KG1 (cell line): Measurements from ENCODE around the gene CSPG4.

Experiments used
- DNase-seq: peaks from one replicate; lab custom pipeline; 2025; lab: John Stamatoyannopoulos, UW

The CSPG4 gene

DNA sequence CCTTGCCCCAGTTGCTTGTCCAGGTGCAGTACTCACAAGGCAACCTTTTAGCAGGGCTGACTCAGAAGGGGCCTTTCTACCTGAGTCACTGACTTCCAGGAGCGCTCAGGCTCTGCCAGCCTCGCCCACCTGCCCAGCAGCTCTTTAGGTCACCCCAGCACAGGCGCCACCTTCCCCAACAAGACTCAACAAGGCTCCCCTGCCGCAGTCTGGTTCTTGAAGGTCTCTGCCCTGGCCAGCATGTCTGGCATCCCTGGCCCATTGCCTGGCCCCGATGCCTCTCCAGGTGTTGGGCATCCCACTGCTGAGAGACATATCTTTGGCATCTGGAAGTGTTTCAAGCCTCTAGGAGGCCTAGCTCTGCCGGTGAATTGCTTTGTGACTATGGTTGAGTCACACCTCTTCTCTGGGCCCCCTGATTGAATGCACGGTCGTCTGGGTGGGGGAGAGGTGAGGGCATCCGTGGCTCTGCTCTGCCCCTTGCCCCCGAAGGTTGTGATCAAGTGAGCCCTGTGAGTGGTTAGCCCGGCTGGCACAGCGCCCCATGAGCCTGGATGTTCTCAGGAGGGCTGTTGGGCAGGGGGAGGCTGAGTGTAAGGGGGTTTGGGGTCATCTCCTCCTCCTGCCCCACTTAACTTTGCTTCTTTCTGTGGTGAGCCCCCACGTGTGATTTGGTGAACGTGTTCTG, 43.3 kb downstream of the CSPG4 start:
- no peak for DNase-seq

DNA sequence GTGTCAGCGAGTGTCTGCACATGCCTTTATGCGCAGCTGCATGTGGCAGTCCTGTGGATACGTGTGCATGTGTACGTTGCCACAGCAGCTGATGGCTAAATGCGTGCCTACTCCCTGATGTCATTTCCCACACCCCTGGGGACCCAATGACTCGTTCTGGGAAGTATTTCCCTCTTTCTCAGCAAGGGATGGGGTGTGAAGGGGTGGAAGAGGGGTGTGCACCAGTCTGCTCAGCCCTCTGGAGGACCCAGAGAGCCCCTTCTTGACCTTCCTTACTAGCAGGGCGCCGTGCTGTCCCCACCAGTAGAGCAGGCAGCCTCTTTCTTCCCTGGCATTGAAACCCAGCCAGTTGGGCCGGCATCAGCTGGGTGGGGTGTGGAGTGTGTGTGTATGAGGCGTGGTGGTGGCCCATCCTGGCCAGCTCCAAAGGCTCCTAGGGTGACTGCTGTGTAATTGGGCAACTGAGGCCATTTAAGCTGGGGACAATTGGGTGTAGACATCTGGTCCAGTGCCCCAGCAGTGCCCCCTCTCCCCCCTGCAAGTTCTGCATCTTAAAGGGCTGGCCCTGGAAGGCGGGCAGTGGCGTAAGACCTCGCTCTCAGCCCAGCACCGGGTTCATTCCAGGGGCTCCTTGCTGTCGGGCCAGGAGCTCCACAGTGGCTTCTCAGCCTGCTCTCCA, 45.7 kb downstream of the CSPG4 start:
- DNase-seq: no peak

DNA sequence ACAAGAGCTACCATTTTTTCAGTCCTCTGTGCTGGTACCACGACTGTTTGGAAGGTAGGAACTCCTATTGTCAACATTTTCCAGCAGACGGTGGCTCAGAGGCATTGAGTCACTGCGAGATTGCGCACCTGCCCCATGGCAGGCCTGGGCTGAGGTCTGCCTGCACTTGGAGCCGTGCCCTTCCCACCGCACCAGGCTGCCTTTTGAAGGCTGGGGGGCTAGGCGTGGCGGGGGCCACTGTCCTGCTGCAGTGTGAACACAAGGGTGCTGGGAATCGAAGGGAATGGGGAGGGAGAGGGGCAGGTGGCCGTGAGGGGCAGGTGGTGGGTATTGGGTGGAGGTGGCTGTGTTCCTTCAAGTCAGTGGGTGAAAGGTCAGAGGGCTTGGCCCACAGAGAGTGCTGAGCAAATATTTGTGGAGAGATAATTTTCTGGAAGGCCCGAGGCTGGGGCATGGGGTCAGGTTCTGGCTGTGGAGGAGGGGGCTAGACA, 48.7 kb downstream of the CSPG4 start:
- DNase-seq: no peak

DNA sequence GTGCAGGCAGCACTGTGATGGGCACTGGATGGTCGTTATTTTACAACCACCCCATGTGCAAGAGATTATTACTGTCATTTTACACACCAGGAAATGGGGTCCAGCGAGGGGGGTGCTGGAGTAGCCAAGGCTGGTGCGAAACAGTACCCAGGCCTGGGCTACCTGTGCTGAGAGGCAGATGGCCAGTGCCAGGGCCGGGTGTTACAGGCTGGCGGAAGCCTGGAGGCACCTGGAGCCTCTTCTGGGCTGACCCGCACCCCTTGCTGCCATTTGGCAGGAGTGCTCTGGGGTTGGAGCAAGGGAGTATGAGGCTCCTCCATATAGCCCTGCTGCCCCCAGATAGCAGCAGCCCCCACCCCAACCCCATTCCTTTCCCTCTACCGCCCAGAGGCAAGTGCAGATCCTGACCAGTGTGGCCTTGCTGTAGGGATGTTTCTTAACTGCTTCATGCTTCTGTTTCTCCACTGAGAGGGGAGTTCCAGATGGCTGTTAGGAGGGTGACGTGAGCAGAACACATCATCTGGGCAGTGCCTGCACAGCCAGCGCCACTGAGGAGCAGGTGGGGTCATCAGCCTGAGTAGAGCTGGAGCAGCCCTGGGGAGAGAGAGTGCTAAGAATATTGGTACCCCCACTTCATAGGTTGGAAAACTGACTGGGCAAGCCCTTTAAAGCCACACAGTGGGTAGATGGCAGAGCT, 49.7 kb downstream of the CSPG4 start:
- DNase-seq: no peak

DNA sequence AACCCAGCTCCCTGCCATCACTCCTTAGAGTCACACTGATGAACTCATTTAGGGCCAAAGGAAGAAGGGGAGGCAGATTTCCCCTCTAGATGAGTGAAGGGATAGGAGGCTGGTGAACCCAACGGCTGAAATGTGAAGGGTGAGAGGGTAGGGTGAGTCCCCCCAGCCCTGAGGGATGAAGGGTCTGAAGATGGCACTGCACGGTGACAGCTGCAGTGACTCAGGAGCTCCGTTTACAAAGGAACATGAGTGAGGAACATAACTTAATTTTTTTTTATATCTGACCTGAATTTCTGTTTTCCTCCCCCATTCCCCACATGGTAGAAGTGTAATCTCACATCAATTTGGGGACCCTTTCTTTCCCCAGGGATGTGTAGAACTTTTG, 50.9 kb downstream of the CSPG4 start:
- DNase-seq: no peak

DNA sequence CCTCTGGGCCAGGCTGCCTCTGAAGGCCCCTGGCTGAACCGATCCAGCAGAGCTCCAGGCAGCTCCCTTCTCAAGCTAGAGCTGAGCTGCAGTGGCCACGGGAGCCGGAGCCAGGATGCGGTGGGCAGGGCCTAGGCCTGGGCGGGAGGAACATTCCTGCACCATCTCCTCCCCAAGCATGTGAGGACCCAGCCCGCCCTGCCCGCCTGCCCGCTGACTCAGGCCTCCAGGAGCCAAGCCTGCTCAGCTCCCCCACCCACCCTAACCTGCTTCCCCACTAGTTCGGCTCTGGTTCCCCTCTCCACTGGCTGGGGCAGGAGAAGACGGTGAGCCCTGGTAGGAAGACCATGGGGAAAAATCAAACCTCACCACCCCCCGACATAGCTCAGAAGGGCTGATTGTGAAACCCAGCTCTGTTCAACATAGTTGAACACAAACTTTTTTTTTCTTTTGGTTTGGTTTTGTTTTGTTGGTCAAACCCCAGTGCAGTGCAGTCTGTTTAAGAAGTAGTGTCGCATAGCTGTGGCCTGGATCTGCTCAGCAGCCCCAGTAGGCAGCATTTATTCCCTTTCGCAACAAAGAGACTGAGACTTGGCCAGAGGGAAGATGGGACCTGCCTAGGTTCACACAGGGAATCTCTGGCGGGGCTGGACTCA, 51.4 kb downstream of the CSPG4 start:
- no peak for DNase-seq

DNA sequence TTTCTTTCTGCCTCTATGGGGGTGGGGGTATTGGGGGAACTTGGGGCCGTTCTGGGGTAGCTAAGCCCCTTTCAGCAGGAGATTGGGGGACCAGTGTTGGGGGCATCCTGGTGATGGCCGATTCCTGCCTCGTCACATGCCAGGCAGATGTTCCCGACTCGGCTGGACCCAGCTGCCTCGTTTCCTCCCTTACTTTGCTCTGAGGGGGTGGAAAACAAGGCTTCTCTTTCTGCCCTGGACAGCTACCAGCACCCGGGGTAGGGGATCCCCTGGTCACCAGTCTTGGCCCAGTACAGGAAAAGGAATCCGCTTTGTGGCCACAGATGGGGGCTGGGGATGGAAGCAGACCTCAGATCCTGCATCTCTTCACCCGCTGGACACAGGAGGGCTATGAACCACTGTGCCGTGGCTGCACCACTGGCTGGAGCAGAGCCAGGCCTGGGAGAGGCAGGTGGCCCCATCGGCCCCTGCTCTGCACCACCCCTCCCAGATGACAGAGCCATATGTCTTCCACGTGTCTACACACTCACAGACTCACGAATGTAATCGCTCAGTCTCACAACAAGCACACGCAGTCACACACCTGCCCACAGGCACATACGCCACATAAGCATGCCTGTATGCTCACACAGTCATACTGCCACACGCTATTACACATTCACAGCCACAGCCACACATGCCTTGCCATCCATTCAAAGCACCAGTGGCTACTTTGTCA, 52.6 kb downstream of the CSPG4 start:
- DNase-seq: no peak

DNA sequence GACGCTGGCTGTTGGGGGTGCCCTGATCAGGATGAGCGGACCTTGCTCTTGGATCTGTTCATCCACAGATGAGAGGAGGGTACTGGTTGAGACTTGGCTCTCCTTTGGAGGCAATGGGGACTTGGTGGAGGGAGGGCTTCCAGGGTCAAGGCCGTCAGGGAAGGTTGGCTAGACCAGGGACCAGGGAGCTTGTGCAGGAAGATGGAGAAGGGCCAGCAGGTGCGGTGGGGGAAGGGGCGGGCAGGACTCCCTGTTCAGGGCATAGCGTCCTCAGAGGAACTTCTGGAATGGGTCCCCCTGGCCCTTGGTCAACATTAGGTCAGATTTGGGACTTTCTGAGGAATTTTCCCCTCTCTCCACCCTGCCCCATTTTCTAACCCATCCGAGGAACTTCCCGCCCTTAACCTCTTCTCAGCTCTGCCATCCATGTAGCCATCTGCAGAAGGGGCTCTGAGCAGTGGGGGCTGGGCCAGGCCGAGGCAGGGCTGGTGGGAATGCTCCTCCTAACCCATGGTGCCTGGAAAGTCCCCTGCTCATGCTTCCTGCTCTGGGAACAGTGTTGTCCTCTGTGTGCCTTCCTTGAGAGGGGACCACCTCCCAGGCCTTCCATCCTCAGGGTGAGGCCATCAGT, 53.4 kb downstream of the CSPG4 start:
- DNase-seq: no peak

DNA sequence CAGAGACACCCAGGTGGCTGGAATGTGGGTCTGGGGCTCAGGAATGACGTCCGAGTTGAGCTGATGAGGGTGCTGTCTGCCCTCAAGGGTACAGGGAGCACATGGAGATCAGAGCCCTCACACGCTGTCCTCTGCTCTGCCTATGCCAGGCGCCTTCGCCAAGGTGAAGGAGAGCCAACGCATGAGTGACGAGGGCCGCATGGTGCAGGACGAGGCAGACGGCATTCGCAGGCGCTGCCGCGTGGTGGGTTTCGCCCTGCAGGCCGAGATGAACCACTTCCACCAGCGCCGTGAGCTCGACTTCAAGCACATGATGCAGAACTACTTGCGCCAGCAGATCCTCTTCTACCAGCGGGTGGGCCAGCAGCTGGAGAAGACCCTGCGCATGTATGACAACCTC, 55.8 kb downstream of the CSPG4 start:
- no peak for DNase-seq

DNA sequence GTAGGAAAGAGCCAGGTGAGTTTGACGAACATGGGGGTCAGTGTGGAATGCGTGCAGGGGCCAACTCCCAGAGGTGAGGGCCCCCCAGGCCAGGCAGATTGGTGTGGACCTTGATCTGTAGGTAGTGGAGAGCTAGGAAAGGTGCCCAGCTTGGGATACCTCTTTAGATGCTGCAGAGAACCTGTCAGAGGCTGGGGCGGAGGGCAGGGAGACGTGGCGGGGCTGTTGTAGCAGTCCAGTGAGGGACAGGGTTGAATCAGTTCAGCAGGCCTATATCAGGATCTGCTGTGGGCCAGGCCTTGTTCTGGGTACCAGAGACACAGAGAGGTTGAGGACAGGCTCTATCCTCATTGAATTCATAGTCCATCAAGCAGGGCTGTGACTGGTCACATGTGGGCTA, 56.3 kb downstream of the CSPG4 start:
- no peak for DNase-seq

DNA sequence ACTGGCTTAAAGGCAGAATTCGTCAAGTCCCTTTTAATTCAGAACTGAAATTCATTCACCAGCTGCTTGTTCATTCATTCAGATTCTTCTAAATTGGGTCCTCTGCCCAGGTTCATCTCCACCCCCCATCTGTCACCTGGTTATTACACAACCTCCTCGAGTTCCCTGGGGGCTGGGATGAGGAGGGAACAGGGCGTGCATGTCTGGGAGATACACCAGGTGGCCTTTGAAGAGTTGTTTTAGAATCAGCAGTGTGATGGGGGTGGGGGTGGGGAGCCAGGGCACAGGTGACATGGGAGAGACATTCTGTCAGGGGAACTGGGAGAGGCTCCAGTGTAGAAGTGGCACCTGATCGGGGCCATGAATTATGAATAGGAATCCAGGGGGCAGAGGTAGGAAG, 56.7 kb downstream of the CSPG4 start:
- DNase-seq: no peak

DNA sequence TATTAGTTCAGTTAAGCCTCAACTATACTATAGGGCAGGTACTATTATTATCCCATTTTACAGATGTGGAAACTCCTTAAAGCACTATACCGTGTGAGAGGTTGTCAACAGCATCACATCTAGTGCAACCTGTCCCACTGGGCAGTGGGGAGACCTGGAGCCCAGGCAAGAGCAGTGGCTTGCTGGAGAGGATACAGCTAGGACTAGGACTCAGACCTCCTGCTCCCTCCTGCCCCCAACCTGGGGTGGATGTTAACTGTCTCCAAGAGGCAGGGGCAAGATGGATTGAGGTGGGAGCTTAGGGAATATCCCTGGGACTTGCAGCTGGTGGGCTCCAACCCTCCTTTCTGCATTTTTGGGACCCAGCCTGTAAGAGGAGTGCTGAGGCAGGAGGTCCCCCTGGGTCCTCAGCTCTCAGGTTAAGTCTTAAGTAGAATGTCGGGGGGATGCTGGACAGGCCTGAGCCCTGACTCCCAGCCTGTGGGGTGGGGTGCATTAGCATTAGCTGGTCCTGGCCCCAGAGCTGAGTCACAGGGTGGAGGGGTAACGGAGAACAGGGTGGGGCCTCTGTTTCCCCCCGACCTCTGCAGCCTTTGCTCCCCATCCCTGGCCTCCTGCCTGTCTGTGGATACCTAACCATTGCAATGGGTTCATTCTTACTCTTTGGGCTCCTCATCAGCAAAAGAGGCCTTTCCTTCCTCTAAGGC, 58.3 kb downstream of the CSPG4 start:
- no peak for DNase-seq

DNA sequence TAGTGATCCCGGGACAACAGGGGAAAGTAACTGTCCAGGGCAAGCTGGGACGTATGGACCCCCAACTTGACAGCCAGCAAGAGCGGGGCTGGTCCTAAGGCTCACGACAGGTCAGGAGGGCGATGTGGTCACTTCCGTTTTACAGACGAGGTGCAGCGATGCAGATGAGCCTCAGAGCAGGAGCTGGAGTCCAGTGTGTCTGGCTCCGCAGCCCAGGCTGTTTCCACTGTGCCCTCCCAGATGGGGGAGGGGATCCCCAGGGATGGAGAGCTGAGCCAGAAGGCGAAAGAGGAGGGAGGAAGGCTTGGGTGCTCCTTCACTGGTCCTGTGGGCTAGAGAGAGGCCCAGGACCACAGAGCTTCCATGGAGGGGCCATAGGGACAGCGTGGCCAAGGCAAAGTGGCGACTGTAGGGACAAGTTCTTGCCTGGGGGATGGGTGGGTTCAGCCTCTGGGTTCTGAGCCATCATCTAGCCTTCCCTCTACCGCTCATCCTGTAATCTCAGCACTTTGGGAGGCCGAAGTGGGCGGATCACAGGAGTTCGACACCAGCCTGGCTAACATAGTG, 59.2 kb downstream of the CSPG4 start:
- DNase-seq: no peak

DNA sequence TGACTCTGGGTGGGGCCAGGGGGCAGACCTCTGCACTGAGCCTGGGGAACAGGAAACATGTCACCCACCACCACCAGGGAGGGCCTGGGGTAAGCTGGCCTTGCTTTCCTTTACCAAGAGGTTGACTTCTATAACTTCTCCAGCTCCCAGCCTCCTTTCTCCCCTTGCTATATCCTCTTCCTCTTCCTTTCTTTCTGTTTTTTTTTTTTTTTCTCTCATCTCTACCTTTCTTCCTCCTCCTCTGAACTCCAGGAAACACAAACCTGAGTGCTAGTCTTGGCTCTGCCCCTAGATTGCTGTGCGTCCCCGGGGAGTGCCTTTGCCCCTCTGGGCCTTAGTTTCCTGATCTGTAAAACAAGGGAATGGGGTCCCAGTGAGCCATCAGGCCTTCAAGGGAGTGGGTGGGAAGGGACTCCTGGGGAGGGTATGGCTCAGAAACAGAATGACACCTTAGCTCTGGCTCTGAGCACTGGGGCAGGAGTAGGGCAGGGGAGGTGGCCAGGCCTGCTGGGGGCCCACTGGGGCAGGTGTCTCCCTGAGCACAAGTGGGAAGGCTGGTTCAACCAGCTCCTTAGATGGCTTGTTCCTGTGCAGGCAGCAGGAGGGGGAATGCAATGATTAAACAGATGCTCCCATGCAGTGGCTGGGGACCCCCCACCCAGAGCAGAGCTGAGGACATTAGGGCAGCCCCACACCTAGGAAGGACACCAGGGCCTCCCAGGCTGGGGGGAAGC, 60.7 kb downstream of the CSPG4 start:
- DNase-seq: no peak

DNA sequence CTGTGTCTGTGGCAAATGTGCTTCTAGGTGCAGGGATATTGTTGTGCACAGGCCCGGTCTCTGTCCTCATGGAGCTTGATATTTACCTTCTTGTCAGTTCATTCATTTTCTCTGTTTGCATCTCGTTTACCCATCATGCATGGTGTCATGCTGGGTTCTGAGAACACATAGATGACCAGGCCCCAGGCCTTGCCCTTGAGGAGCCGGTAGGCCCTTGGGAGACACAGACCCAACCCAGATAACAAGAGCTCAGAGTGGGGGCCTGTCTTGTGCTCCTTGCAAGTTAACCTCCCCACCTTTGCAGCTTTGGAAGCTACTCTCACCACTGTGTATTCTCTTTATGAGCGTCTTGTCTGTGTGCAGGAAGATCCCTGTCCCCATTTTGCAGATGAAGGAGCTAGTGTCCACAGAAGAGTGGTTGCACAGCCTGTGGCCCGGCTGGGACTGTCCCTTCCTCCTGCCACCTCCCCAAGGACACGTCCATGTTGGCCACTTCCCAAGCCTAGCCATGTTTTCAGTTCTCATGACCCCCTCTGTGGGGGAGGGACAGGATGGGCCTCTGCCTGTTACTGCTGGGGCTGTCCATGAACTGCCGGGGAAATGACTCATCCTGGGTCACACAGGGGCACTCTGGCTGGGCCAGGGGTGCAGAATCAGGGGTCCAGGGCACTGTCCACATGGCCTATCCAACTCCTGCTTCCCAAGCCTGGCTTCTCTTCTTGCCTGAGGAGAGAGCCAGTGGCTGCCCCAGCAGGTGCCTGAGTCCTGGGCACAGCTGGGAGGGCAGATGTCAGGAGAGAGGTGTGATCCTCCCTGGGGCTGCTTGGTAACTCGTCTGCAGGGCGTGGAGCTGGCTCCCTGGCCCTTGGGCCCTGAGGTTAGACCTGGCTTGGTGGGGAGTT, 61.5 kb downstream of the CSPG4 start:
- no peak for DNase-seq

DNA sequence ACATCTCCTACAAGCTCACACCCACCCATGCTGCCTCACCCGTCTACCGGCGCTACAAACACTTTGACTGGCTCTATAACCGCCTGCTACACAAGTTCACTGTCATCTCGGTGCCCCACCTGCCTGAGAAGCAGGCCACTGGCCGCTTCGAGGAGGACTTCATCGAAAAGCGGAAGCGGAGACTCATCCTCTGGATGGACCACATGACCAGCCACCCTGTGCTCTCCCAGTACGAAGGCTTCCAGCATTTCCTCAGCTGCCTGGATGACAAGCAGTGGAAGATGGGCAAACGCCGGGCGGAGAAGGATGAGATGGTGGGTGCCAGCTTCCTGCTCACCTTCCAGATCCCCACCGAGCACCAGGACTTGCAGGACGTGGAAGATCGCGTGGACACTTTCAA, 62.8 kb downstream of the CSPG4 start:
- no peak for DNase-seq

DNA sequence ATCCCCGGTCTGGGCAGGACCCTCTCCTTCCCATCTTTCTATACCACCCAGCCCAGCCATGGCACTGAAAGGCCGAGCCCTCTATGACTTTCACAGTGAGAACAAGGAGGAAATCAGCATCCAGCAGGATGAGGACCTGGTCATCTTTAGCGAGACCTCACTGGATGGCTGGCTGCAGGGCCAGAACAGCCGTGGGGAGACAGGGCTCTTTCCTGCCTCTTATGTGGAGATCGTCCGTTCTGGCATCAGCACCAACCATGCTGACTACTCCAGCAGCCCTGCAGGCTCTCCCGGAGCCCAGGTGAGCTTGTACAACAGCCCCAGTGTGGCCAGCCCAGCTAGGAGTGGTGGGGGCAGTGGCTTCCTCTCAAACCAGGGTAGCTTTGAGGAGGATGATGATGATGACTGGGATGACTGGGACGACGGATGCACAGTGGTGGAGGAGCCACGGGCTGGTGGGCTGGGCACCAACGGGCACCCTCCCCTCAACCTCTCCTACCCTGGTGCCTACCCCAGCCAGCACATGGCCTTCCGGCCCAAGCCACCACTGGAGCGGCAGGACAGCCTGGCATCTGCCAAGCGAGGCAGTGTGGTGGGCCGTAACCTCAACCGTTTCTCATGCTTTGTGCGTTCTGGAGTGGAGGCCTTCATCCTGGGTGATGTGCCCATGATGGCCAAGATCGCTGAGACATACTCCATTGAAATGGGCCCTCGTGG, 63.4 kb downstream of the CSPG4 start:
- no peak for DNase-seq
